Gastrocnemius medialis (tissue), 4 donors: ENCODE data around the gene GRID2. TPM values are rescaled to one million over a fixed set of nuclear protein-coding genes. Genes with fewer than 3 reads are reported as not detected.
"Not testable (repeated sequence)": the region's sequence is repeated elsewhere in the genome, so short reads cannot be mapped to it uniquely, and the experiment has no call there.

Source experiments
- ATAC-seq, 2 donors: fragments of 150-250 bp; one replicate each; pipeline ENCODE4 v1.9.1; 2016
- DNase-seq, 2 donors: peaks; one replicate each; pipeline ENCODE4 v3.0.0-alpha.2; 2019
- H3K27ac ChIP-seq, 4 donors: fragments of 200-600 bp; sonication (generic); 1 replicate in 1 of 4; 2 replicates in 3 of 4; pipeline ENCODE4 v1.5.1; 2016 to 2018; ENCODE audit warnings: mild to moderate bottlenecking in 2 of 4, moderate library complexity in 1 of 4
- H3K27me3 ChIP-seq, 3 donors: fragments of 200-600 bp; sonication (generic) in 2 of 3; 1 replicate in 1 of 3; 2 replicates in 2 of 3; pipeline versions ENCODE4 v1.5.1 to v1.6.0; 2016 to 2019; ENCODE audit warnings: mild to moderate bottlenecking in 1 of 3, moderate library complexity in 1 of 3
- H3K36me3 ChIP-seq, 2 donors: fragments of 200-600 bp; sonication (generic) in 1 of 2; one replicate each; pipeline ENCODE4 v1.5.1; 2017 to 2018
- H3K4me1 ChIP-seq, 2 donors: fragments of 200-600 bp; sonication (generic) in 1 of 2; one replicate each; pipeline ENCODE4 v1.5.1; 2016 to 2017; ENCODE audit warnings: mild to moderate bottlenecking in 2 of 2
- H3K4me3 ChIP-seq, 4 donors: fragments of 200-600 bp; sonication (generic) in 3 of 4; 1 replicate in 1 of 4; 2 replicates in 3 of 4; pipeline ENCODE4 v1.5.1; 2016 to 2019; ENCODE audit warnings: mild to moderate bottlenecking in 2 of 4
- H3K9me3 ChIP-seq, 3 donors: fragments of 200-600 bp; sonication (generic) in 2 of 3; 1 replicate in 1 of 3; 2 replicates in 2 of 3; pipeline ENCODE4 v1.5.1; 2016 to 2019
- CTCF ChIP-seq, 5 experiments: fragments of 450-650 bp in 3 of 5; fragments of 200-600 bp in 2 of 5; sonication (generic) in 2 of 5; IDR thresholded peaks in 4 of 5; conservative IDR thresholded peaks in 1 of 5; 1 replicate in 4 of 5; 2 replicates in 1 of 5; pipeline ENCODE4 v1.5.1; 2016 to 2019; ENCODE audit warnings: antibody characterized with exemption in 5 of 5, mild to moderate bottlenecking in 3 of 5, moderate library complexity in 3 of 5
- POLR2A ChIP-seq, 2 donors: fragments of 450-650 bp; IDR thresholded peaks; one replicate each; pipeline ENCODE4 v1.6.1; 2017; ENCODE audit warnings: antibody characterized with exemption in 2 of 2, mild to moderate bottlenecking in 2 of 2, moderate library complexity in 2 of 2
- in situ Hi-C, 4 donors: fragments of 200-750 bp; cut with MboI; loops; one replicate each; pipeline versions ENCODE4 v1.15.0 to v1.8.0; 2017; ENCODE audit warnings: low sequenced_read_pairs in 4 of 4
- intact Hi-C: fragments of 100-400 bp; cut with DNase I; formaldehyde crosslinking; loops from one replicate; pipeline ENCODE4 v1.15.1; 2023; ENCODE audit warnings: low total_unique reads
- total RNA-seq, 4 donors: library from RNA; depleted of rRNA; stranded (reverse); fragments of >200 nt; gene quantifications; one replicate each; pipeline versions ENCODE4 v1.1.0 to v1.2.3, GENCODE V29; 2016

Gene GRID2
- total RNA-seq, 4 donors from 2014 or later: not detected

GRCh38 chr4:93289241-93289640, 985.5 kb downstream of the GRID2 start:
- H3K9me3 ChIP-seq: no peaks in the 10 kb centered on the region
- no peak overlapping the region for H3K4me3 ChIP-seq
- intact Hi-C loops: no loop called here
- in situ Hi-C loops: no loop called here
- no peaks in the 10 kb centered on the region for H3K27me3 ChIP-seq
- TF ChIP-seq POLR2A (IDR thresholded peaks at IDR 0.05): no peak
- no peak for TF ChIP-seq CTCF (IDR thresholded peaks at IDR 0.05 in 4 of 5, conservative IDR thresholded peaks at IDR 0.05 in 1 of 5)
- H3K27ac ChIP-seq: no peak overlapping the region
- H3K4me1 ChIP-seq: no peaks in the 10 kb centered on the region
- DNase-seq (no peak), ATAC-seq (no peak)
- H3K36me3 ChIP-seq: no peaks in the 10 kb centered on the region

GRCh38 chr4:93289831-93290230, 986.1 kb downstream of the GRID2 start:
- TF ChIP-seq CTCF (IDR thresholded peaks at IDR 0.05 in 4 of 5, conservative IDR thresholded peaks at IDR 0.05 in 1 of 5) (no peak), POLR2A (IDR thresholded peaks at IDR 0.05) (no peak)
- in situ Hi-C loops: no loop called here
- Histone ChIP-seq H3K27me3 (no peaks in the 10 kb centered on the region), H3K9me3 (no peaks in the 10 kb centered on the region), H3K4me3 (no peak overlapping the region), H3K27ac (no peak overlapping the region), H3K4me1 (no peaks in the 10 kb centered on the region), H3K36me3 (no peaks in the 10 kb centered on the region)
- intact Hi-C loops: no loop called here
- DNase-seq (no peak), ATAC-seq (no peak)

- Histone ChIP-seq H3K27ac (no peak overlapping the region), H3K4me3 (no peak overlapping the region), H3K4me1 (no peaks in the 10 kb centered on the region), H3K27me3 (no peaks in the 10 kb centered on the region), H3K36me3 (no peaks in the 10 kb centered on the region), H3K9me3 (no peaks in the 10 kb centered on the region)
- intact Hi-C loops: no loop called here
- ATAC-seq (no peak), DNase-seq (no peak)
- in situ Hi-C loops: no loop called here
- TF ChIP-seq POLR2A (IDR thresholded peaks at IDR 0.05) (no peak), CTCF (IDR thresholded peaks at IDR 0.05 in 4 of 5, conservative IDR thresholded peaks at IDR 0.05 in 1 of 5) (no peak)
These were observed 995.4 kb downstream of the GRID2 start for GRCh38 chr4:93299118-93299517.

GRCh38 chr4:93300780-93301555, 997.2 kb downstream of the GRID2 start:
- H3K27ac ChIP-seq, H3K4me3 ChIP-seq, intact Hi-C loops, H3K36me3 ChIP-seq, H3K4me1 ChIP-seq, H3K9me3 ChIP-seq, in situ Hi-C loops, ATAC-seq, H3K27me3 ChIP-seq, DNase-seq: not testable (repeated sequence)

GRCh38 chr4:93302310-93302709, 998.5 kb downstream of the GRID2 start:
- intact Hi-C loops: no loop called here
- ATAC-seq: no peak
- Histone ChIP-seq H3K9me3 (no peaks in the 10 kb centered on the region), H3K27me3 (no peaks in the 10 kb centered on the region), H3K27ac (no peak overlapping the region), H3K4me3 (no peak overlapping the region), H3K36me3 (no peaks in the 10 kb centered on the region), H3K4me1 (no peaks in the 10 kb centered on the region)
- in situ Hi-C loops: no loop called here
- DNase-seq: no peak
- TF ChIP-seq CTCF (IDR thresholded peaks at IDR 0.05 in 4 of 5, conservative IDR thresholded peaks at IDR 0.05 in 1 of 5) (no peak), POLR2A (IDR thresholded peaks at IDR 0.05) (no peak)
